ENCODE measurements around the gene ZFP1.

ZFP1 gene

GRCh38 chr16:75130150-75130771 is 18.1 kb upstream of the ZFP1 start:
- Histone ChIP-seq H3K14ac (ENCODE audit: low read length) (no peak overlapping the region), H3K4me2 (ENCODE audit: low read length) (no peak overlapping the region), H4K8ac (ENCODE audit: low read depth, low read length) (no peak overlapping the region), H3K4me3 (ENCODE audit: low read depth, low read length) (no peak overlapping the region), H2BK5ac (ENCODE audit: low read depth, low read length, poor library complexity) (no peak overlapping the region), H3K9ac (ENCODE audit: low read length) (no peak overlapping the region), H2BK120ac (ENCODE audit: insufficient read depth, low read length, poor library complexity) (no peak overlapping the region), H3K36me3 (ENCODE audit: control insufficient read depth in 1 of 2, insufficient read depth in 2 of 2, low read length in 2 of 2) (peaks cover 0 to 2% of the 10 kb centered on the region in 2 experiments), H4K91ac (ENCODE audit: low read depth, low read length) (no peak overlapping the region), H3K79me2 (ENCODE audit: control insufficient read depth, insufficient read depth, low read length, poor library complexity) (no peaks in the 10 kb centered on the region), H3K18ac (ENCODE audit: low read length) (no peak overlapping the region), H3K4me1 (ENCODE audit: control insufficient read depth in 1 of 2, insufficient read depth in 2 of 2, low read length in 2 of 2) (peaks cover 3 to 4% of the 10 kb centered on the region in 2 experiments), H4K12ac (ENCODE audit: low read depth, low read length) (no peak overlapping the region), H3K79me1 (ENCODE audit: low read length) (no peaks in the 10 kb centered on the region), H3K23ac (ENCODE audit: low read length) (no peak overlapping the region), H3K27me3 (ENCODE audit: insufficient read depth, low read length) (no peaks in the 10 kb centered on the region), H2AK5ac (ENCODE audit: low read length) (no peak overlapping the region), H3K4ac (ENCODE audit: low read depth, low read length) (no peak overlapping the region), H3K27ac (ENCODE audit: low read depth, low read length) (no peak overlapping the region), H2BK12ac (ENCODE audit: low read length) (no peak overlapping the region), H2AFZ (ENCODE audit: insufficient read depth, low read length, poor library complexity) (no peak overlapping the region), H3K9me3 (ENCODE audit: insufficient read depth, low read depth, low read length) (peaks cover 4% of the 10 kb centered on the region)
- DNase-seq: no peak
- no CpG with 5 or more reads among the region's 9 CpGs for WGBS (ENCODE audit: extremely low coverage, insufficient coverage, insufficient read length)

GRCh38 chr16:75131081-75131480 is 17.2 kb upstream of the ZFP1 start:
- Histone ChIP-seq H2AFZ (ENCODE audit: insufficient read depth, low read length, poor library complexity) (no peak overlapping the region), H2BK12ac (ENCODE audit: low read length) (no peak overlapping the region), H4K91ac (ENCODE audit: low read depth, low read length) (no peak overlapping the region), H4K8ac (ENCODE audit: low read depth, low read length) (no peak overlapping the region), H2BK120ac (ENCODE audit: insufficient read depth, low read length, poor library complexity) (no peak overlapping the region), H3K4me3 (ENCODE audit: low read depth, low read length) (no peak overlapping the region), H3K36me3 (ENCODE audit: control insufficient read depth in 1 of 2, insufficient read depth in 2 of 2, low read length in 2 of 2) (peaks cover 0 to 2% of the 10 kb centered on the region in 2 experiments), H3K18ac (ENCODE audit: low read length) (no peak overlapping the region), H2BK5ac (ENCODE audit: low read depth, low read length, poor library complexity) (no peak overlapping the region), H3K4me2 (ENCODE audit: low read length) (no peak overlapping the region), H3K9me3 (ENCODE audit: insufficient read depth, low read depth, low read length) (peaks cover 4% of the 10 kb centered on the region), H3K4ac (ENCODE audit: low read depth, low read length) (no peak overlapping the region), H3K14ac (ENCODE audit: low read length) (no peak overlapping the region), H3K27me3 (ENCODE audit: insufficient read depth, low read length) (no peaks in the 10 kb centered on the region), H3K23ac (ENCODE audit: low read length) (no peak overlapping the region), H3K79me2 (ENCODE audit: control insufficient read depth, insufficient read depth, low read length, poor library complexity) (no peaks in the 10 kb centered on the region), H2AK5ac (ENCODE audit: low read length) (no peak overlapping the region), H3K27ac (ENCODE audit: low read depth, low read length) (no peak overlapping the region), H3K4me1 (ENCODE audit: control insufficient read depth in 1 of 2, insufficient read depth in 2 of 2, low read length in 2 of 2) (peaks cover 3 to 4% of the 10 kb centered on the region in 2 experiments), H3K9ac (ENCODE audit: low read length) (no peak overlapping the region), H4K12ac (ENCODE audit: low read depth, low read length) (no peak overlapping the region), H3K79me1 (ENCODE audit: low read length) (no peaks in the 10 kb centered on the region)
- DNase-seq: no peak
- no CpG with 5 or more reads among the region's 7 CpGs for WGBS (ENCODE audit: extremely low coverage, insufficient coverage, insufficient read length)

- H2BK5ac ChIP-seq (ENCODE audit: low read depth, low read length, poor library complexity): no peak overlapping the region
- no peak overlapping the region for H2BK120ac ChIP-seq (ENCODE audit: insufficient read depth, low read length, poor library complexity)
- H3K4me1 ChIP-seq (ENCODE audit: control insufficient read depth in 1 of 2, insufficient read depth in 2 of 2, low read length in 2 of 2): no peaks in the 10 kb centered on the region
- H3K9me3 ChIP-seq (ENCODE audit: insufficient read depth, low read depth, low read length): peaks cover 1% of the 10 kb centered on the region
- H3K4me3 ChIP-seq (ENCODE audit: low read depth, low read length): no peak overlapping the region
- no peak overlapping the region for H3K18ac ChIP-seq (ENCODE audit: low read length)
- H3K27me3 ChIP-seq (ENCODE audit: insufficient read depth, low read length): no peaks in the 10 kb centered on the region
- H3K9ac ChIP-seq (ENCODE audit: low read length): no peak overlapping the region
- no peak overlapping the region for H2AK5ac ChIP-seq (ENCODE audit: low read length)
- DNase-seq: no peak
- no peak overlapping the region for H2BK12ac ChIP-seq (ENCODE audit: low read length)
- H3K4me2 ChIP-seq (ENCODE audit: low read length): no peak overlapping the region
- H3K14ac ChIP-seq (ENCODE audit: low read length): no peak overlapping the region
- H3K79me1 ChIP-seq (ENCODE audit: low read length): no peaks in the 10 kb centered on the region
- H4K12ac ChIP-seq (ENCODE audit: low read depth, low read length): no peak overlapping the region
- no peaks in the 10 kb centered on the region for H3K79me2 ChIP-seq (ENCODE audit: control insufficient read depth, insufficient read depth, low read length, poor library complexity)
- H4K91ac ChIP-seq (ENCODE audit: low read depth, low read length): no peak overlapping the region
- H2AFZ ChIP-seq (ENCODE audit: insufficient read depth, low read length, poor library complexity): no peak overlapping the region
- H3K23ac ChIP-seq (ENCODE audit: low read length): no peak overlapping the region
- H3K4ac ChIP-seq (ENCODE audit: low read depth, low read length): no peak overlapping the region
- H3K36me3 ChIP-seq (ENCODE audit: control insufficient read depth in 1 of 2, insufficient read depth in 2 of 2, low read length in 2 of 2): no peaks in the 10 kb centered on the region
- WGBS (ENCODE audit: extremely low coverage, insufficient coverage, insufficient read length): no CpG with 5 or more reads among the region's 8 CpGs
- H4K8ac ChIP-seq (ENCODE audit: low read depth, low read length): no peak overlapping the region
- no peak overlapping the region for H3K27ac ChIP-seq (ENCODE audit: low read depth, low read length)
These were observed 10.1 kb upstream of the ZFP1 start for GRCh38 chr16:75138233-75138632.

GRCh38 chr16:75138636-75139035 is 9.7 kb upstream of the ZFP1 start:
- no CpG with 5 or more reads among the region's 9 CpGs for WGBS (ENCODE audit: extremely low coverage, insufficient coverage, insufficient read length)
- H4K91ac ChIP-seq (ENCODE audit: low read depth, low read length): no peak overlapping the region
- H3K79me1 ChIP-seq (ENCODE audit: low read length): no peaks in the 10 kb centered on the region
- H2BK120ac ChIP-seq (ENCODE audit: insufficient read depth, low read length, poor library complexity): no peak overlapping the region
- no peak overlapping the region for H4K8ac ChIP-seq (ENCODE audit: low read depth, low read length)
- H3K79me2 ChIP-seq (ENCODE audit: control insufficient read depth, insufficient read depth, low read length, poor library complexity): no peaks in the 10 kb centered on the region
- H3K27me3 ChIP-seq (ENCODE audit: insufficient read depth, low read length): no peaks in the 10 kb centered on the region
- H3K4me3 ChIP-seq (ENCODE audit: low read depth, low read length): no peak overlapping the region
- no peak overlapping the region for H4K12ac ChIP-seq (ENCODE audit: low read depth, low read length)
- peak in 1 of 2 donors; percentile 32 for DNase-seq
- H2AK5ac ChIP-seq (ENCODE audit: low read length): no peak overlapping the region
- no peaks in the 10 kb centered on the region for H3K36me3 ChIP-seq (ENCODE audit: control insufficient read depth in 1 of 2, insufficient read depth in 2 of 2, low read length in 2 of 2)
- no peak overlapping the region for H3K14ac ChIP-seq (ENCODE audit: low read length)
- peaks cover 1% of the 10 kb centered on the region for H3K9me3 ChIP-seq (ENCODE audit: insufficient read depth, low read depth, low read length)
- H2AFZ ChIP-seq (ENCODE audit: insufficient read depth, low read length, poor library complexity): no peak overlapping the region
- no peak overlapping the region for H3K4ac ChIP-seq (ENCODE audit: low read depth, low read length)
- H3K18ac ChIP-seq (ENCODE audit: low read length): no peak overlapping the region
- no peak overlapping the region for H2BK5ac ChIP-seq (ENCODE audit: low read depth, low read length, poor library complexity)
- no peak overlapping the region for H2BK12ac ChIP-seq (ENCODE audit: low read length)
- H3K23ac ChIP-seq (ENCODE audit: low read length): no peak overlapping the region
- H3K27ac ChIP-seq (ENCODE audit: low read depth, low read length): no peak overlapping the region
- no peak overlapping the region for H3K9ac ChIP-seq (ENCODE audit: low read length)
- no peak overlapping the region for H3K4me2 ChIP-seq (ENCODE audit: low read length)
- no peaks in the 10 kb centered on the region for H3K4me1 ChIP-seq (ENCODE audit: control insufficient read depth in 1 of 2, insufficient read depth in 2 of 2, low read length in 2 of 2)

All from trophoblast cell (in vitro differentiated cells and primary cell).